GM21786 (cell line): ENCODE results near the gene FCGR3A.
A peak's percentile ranks its signal among the peaks of the same experiment; 100 is the strongest.
"Not testable (repeated sequence)": the region's sequence is repeated elsewhere in the genome, so short reads cannot be mapped to it uniquely, and the experiment has no call there.

Experiments used
- ATAC-seq: cut with Tn5 transposase; IDR thresholded peaks from one replicate; pipeline ENCODE4 v1.9.1; 2021; ENCODE audit not compliant: unreplicated experiment

The FCGR3A gene

GRCh38 chr1:161531986-161532643, 17.5 kb downstream of the FCGR3A start:
- ATAC-seq: no peak

GRCh38 chr1:161530671-161531641, 18.7 kb downstream of the FCGR3A start:
- ATAC-seq: peak; percentile 46

- peak; percentile 39 for ATAC-seq
These were observed 19.5 kb downstream of the FCGR3A start for GRCh38 chr1:161530158-161530557.

- not testable (repeated sequence) for ATAC-seq
These were observed 20.0 kb downstream of the FCGR3A start for GRCh38 chr1:161529463-161530104.

GRCh38 chr1:161528550-161528949, 21.1 kb downstream of the FCGR3A start:
- ATAC-seq: not testable (repeated sequence)

- not testable (repeated sequence) for ATAC-seq
These were observed 23.7 kb downstream of the FCGR3A start for GRCh38 chr1:161525918-161526317.

- not testable (repeated sequence) for ATAC-seq
These were observed 24.3 kb downstream of the FCGR3A start for GRCh38 chr1:161525321-161525720.

GRCh38 chr1:161524742-161525291, 24.8 kb downstream of the FCGR3A start:
- ATAC-seq: peak; percentile 27

- ATAC-seq: peak; percentile 50
These were observed 25.5 kb downstream of the FCGR3A start, which contains the start of gene HSPA6 for GRCh38 chr1:161523817-161524741. TSS of gene HSPA6 (plus strand) at chr1:161524540. CDS start at chr1:161524659, 119 bp downstream.

GRCh38 chr1:161523041-161523816, 26.4 kb downstream of the FCGR3A start:
- not testable (repeated sequence) for ATAC-seq

- not testable (repeated sequence) for ATAC-seq
These were observed 35.7 kb downstream of the FCGR3A start for GRCh38 chr1:161513953-161514352.

- not testable (repeated sequence) for ATAC-seq
These were observed 36.2 kb downstream of the FCGR3A start for GRCh38 chr1:161513448-161513780.

GRCh38 chr1:161512636-161513447, 36.8 kb downstream of the FCGR3A start:
- not testable (repeated sequence) for ATAC-seq

- no peak for ATAC-seq
These were observed 37.9 kb downstream of the FCGR3A start for GRCh38 chr1:161511756-161512060.

- ATAC-seq: no peak
These were observed 38.4 kb downstream of the FCGR3A start for GRCh38 chr1:161511018-161511755.

- ATAC-seq: no peak
These were observed 39.1 kb downstream of the FCGR3A start for GRCh38 chr1:161510477-161510876.

GRCh38 chr1:161506336-161507223, 43.0 kb downstream of the FCGR3A start:
- ATAC-seq: no peak
